Activated CD8-positive, alpha-beta memory T cell treated with anti-CD3 and anti-CD28 coated beads, Interleukin-2, amount 50 U/mL, for 24 hours (primary cell): ENCODE data around the gene KCNA10.

Experiments
- DNase-seq: peaks from one replicate; pipeline ENCODE4 v3.0.0-alpha.2; 2020; ENCODE audit errors: extremely low read depth

Gene KCNA10

GRCh38 chr1:110477967-110478640 lies 40.9 kb downstream of the KCNA10 start:
- no peak for DNase-seq

- DNase-seq, result no peak
These were observed 41.5 kb downstream of the KCNA10 start for GRCh38 chr1:110477445-110477957.

- DNase-seq, result no peak
These were observed 41.9 kb downstream of the KCNA10 start for GRCh38 chr1:110477041-110477440.

GRCh38 chr1:110476028-110476765 lies 42.8 kb downstream of the KCNA10 start:
- no peak for DNase-seq

- no peak for DNase-seq
These were observed 43.5 kb downstream of the KCNA10 start for GRCh38 chr1:110475362-110476027.

DNA sequence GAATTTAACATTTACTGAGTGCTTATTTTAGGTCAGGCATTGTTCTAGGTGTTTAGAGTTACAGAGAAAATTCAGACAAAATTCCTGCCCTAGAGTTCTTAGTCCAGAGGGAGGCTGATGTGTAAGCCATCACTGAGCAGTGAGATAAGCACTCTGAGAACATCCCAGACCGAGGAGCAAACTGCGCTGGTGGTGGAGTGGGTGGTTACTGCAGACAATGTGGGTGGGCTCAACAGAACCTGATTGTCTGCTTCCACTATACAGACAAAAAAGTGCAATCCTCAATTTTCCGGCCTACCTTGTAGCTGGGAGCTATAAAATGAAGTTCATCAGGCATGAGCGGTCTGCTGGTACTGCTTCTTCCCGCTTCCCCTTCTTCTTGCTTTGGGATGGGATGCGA lies 44.5 kb downstream of the KCNA10 start:
- no peak for DNase-seq

- DNase-seq, result no peak
These were observed 46.4 kb downstream of the KCNA10 start for GRCh38 chr1:110472546-110472945.

DNA sequence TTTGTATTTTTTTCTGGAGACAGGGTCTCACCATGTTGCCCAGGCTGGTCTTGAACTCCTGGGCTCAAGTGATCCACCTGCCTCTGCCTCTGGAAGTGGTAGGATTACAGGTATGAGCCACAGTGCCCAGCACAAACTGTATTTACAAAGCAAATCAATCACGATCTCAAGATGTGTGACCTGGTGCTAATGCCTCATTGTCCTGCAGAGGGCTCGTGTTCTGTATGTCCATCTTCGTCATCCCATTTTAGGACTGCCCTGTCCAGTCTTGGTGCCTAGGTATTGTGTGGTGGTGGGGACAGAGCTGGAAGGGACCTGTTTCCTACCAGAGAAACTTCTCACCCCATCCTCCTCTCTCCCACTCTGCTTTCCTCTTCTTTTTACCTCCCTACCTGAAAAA lies 47.8 kb downstream of the KCNA10 start:
- no peak for DNase-seq
